HG03103 (cell line): ENCODE measurements around the gene PGM2.

Source experiments
- ATAC-seq: cut with Tn5 transposase; IDR thresholded peaks from one replicate; pipeline ENCODE4 v1.9.1; 2021; ENCODE audit warnings: low read depth; ENCODE audit not compliant: unreplicated experiment

PGM2 gene

DNA sequence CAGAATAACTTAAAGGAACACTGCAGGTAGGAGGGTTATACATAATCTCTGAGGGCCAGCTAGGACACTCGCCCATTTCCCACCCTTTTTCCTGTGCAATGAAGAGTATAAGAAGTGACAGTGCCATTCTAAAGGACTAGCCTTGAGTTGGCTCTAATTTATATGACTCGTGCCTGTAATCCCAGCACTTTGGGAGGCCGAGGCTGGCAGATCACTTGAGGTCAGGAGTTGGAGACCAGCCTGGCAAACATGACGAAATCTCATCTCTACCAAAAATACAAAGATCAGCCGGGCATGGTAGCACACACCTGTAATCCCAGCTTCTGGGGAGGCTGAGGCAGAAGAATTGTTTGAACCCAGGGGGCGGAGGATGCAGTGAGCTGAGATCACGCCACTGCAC is 68.8 kb downstream of the PGM2 start:
- no peak for ATAC-seq

- no peak for ATAC-seq
Observed at GRCh38 chr4:37896206-37896860, 69.8 kb downstream of the PGM2 start.

DNA sequence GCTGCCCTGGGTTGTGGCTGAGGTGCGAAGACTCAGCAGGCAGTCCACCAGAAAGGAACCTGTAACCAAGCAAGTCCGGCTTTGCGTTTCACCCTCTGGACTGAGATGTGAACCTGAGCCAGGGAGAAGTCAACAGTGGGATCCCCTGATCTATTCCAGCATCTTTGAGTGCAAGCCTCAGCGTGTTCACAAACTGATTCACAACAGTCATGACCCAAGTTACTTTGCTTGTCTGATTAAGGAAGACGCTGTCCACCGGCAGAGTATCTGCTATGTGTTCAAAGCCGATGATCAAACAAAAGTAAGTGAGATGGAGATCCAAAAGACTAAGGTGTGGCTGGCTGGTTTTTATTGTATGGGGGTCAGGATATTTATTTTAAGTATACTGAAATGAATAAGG is 75.7 kb downstream of the PGM2 start:
- no peak for ATAC-seq

DNA sequence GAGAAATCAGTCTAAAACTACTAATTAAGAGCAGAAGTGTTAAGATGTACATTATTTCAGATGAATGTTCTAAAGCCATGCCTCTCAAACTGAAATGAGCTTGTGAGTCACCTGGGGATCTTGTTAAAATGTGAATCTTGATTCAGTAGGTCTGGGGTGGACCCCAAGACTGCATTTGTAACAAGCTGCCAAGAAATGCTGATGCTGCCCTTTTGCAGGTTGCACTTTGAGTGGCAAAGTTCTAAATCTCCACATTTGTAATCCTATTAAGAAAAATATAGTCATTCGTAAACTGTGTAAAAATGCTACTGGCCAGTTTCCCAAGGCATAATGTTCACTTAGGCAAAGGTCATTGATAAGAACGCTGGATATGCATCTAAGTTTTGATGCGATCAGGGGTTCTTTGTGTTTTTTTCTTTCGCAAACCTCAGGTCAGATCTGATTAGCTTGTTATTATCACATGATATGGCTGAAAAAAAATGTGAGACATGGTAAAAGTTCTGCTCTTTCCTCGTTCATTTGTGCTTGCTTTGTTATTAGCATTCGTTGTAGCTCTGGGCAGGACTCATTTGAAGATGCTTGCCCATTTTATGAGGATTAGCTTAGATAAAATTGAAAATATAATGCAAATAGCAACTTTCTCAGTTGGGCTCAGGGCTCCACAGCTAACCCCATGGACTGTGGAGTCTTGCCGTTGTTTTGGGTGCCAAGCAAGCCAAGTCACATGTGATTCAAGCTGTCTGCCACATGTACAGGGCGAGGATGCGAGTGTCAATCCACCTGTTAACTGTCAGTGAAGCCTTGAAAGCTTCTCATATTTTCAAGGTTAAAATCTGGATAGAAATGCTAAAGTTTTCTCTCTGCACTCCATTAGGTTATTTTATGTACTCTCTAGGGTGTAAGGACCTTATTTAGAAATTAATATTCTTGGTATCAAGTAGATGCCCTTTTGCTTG is 76.5 kb downstream of the PGM2 start:
- no peak for ATAC-seq

GRCh38 chr4:37903901-37904300 is 77.4 kb downstream of the PGM2 start:
- no peak for ATAC-seq

GRCh38 chr4:37904824-37905223 is 78.3 kb downstream of the PGM2 start:
- ATAC-seq, result no peak

DNA sequence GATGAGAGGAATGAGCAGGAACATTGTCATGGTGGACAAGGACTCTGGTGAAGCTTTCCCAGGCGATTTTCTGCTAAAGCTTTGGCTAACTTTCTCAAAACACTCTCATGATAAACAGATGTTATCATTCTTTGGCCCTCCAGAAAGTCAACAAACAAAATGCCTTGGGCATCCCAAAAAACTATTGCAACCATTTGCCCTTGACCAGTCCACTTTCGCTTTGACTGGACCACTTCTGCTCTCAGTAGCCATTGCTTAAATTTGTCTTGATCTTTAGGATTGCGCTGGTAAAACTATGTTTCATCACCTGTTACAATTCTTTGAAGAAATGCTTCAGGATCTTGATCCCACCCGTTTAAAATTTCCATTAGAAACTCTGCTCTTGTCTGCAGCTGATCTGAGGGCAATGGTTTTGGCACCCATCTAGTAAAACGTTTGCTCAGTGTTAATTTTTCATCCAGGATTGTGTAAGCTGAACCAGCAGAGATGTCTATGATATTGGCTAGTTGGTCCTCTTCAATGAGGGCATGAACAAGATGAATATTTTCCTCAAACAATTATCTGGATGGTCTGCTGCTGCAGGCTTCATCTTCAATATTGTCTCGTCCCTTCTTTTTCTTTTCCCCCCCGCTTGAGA is 79.2 kb downstream of the PGM2 start:
- ATAC-seq, result no peak

DNA sequence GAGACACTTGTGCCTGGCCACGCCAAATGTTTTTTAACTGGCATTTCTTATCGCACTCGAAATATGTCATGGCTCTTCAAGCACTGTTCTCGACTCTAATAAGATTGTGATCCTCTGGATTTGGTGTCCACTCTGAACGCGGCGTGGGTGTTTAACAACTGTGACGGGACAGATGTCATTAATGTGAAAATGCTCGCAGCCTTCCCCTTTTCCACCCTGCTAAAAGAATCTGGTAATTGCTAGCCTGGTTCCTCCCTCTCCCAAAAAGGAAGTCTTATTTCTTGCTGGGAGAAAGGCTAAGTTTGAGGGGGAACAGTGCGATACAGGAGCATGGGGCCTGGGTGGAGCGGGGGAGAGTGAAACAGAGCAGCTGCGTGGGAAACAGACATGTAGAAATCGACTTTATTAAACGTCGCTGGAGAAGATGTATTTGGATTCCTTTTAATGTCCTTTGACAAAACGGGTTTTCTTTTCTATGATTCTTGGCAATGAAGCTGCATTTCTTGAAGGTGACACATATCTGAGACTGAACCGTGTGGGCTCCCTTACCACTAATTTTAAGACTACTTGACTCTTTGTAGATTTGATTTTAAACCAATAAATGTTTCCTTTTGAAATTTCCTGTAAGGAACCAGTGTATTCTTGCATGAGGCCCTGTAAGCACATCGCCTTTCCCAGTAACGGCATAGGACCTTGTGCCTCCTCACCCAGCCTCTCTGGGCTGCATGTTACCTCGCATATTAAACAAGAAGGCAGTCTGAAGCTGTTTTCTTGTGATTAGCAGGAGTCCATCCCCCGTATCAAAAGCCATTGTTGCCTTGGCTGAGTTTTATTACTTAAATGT is 82.2 kb downstream of the PGM2 start:
- no peak for ATAC-seq

GRCh38 chr4:37909332-37910090 is 83.0 kb downstream of the PGM2 start:
- ATAC-seq, result no peak

- ATAC-seq, result no peak
Observed at GRCh38 chr4:37910091-37910486, 83.6 kb downstream of the PGM2 start.
